GM19463 (cell line): ENCODE results near the gene NOXRED1.

ENCODE experiments used
- ATAC-seq: cut with Tn5 transposase; IDR thresholded peaks from one replicate; pipeline ENCODE4 v1.9.1; 2021; ENCODE audit warnings: mild to moderate bottlenecking, moderate library complexity; ENCODE audit not compliant: unreplicated experiment

NOXRED1 gene

DNA sequence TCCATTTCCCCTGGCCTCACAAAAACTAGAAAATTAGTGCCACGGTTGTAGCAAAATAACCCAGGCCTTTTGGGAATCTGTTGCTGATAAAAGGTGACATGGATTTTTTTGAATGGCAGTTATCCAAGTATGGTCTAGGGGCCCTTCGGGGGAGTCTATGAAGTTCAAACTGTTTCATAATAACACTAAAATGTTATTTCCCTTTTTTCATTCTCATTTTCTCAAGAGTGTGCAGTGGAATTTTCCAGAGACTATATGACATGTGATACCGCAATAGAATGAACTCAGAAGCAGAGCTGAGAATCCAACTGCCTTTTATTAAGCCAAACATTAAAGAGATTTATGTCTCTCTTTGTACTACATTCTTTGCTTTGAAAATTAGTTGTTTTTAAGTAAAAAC, 75.6 kb downstream of the NOXRED1 start:
- no peak for ATAC-seq

DNA sequence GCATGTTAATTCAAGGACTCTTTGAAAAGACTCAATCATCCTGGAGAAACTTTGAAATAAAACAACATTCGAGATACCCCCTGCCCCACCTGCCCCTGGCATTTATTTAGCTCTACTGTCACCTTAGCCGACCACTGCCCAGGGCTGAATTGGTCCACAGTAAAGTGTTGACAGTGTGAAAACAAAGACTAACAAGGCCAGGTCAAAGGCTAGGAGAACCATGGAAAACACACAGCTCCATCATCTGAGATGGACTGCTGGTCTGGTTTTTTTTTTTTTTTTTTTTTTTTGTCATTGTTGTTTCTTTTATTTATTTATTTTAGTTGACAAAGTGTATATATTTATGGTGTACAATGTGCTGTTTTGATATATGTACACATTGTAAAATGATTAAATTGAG, 76.8 kb downstream of the NOXRED1 start:
- no peak for ATAC-seq

DNA sequence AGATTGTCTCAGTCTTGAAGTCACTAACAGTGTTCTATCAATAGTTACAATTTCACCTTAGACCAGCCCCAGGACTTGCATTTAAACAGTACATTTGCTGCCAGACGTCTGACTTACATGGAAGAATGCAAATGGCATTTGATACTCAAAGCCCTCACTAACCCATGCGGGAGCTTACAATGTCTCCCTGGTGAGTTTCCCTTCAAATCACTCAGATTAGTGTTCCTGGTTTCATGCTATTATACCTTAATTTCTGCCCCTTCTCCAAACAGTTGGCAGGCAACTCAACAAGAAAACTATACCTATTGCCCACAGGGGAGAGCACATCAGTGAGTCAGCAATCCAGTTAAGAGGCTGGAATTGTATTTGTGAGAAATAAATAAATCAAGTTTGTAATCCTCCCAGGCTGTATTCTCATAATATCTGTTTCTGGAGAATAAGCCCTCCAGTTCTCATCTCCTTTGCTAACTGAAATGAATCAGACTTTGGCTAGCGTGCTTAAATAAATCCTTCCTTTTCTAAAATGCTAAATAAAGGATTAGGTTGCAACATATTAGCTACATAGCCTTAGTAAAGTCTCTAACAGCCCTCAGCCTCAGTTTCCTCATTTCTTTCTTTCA, 78.8 kb downstream of the NOXRED1 start:
- no peak for ATAC-seq
